ENCODE results near the gene ZNRF3.

Gene ZNRF3

DNA sequence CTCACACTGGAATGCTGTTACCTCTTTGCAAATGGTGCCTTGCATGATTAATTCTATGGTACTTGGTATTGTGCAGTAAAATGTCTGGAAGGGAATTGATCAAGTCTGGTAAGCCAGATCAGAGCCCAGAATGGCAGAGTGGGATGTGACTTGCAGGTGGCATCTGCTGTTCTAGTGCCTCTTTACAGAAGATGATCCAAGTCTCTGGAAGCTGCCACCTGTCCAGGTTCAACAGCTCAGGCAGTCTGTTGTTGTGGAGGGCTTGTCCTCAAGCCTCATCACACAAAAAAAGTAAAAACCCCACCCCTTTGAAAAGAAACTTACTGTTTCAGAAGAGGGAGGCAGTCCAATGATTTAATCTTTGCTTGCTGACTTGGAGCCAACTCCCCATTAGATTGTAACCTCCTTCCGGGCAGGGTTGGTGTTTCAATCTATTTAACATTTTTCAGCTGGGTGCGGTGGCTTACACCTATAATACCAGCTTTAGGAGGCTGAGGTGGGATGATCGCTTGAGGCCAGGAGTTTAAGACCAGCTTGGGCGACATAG lies 17.1 kb downstream of the ZNRF3 start:
- TF ChIP-seq, protein P1, sequence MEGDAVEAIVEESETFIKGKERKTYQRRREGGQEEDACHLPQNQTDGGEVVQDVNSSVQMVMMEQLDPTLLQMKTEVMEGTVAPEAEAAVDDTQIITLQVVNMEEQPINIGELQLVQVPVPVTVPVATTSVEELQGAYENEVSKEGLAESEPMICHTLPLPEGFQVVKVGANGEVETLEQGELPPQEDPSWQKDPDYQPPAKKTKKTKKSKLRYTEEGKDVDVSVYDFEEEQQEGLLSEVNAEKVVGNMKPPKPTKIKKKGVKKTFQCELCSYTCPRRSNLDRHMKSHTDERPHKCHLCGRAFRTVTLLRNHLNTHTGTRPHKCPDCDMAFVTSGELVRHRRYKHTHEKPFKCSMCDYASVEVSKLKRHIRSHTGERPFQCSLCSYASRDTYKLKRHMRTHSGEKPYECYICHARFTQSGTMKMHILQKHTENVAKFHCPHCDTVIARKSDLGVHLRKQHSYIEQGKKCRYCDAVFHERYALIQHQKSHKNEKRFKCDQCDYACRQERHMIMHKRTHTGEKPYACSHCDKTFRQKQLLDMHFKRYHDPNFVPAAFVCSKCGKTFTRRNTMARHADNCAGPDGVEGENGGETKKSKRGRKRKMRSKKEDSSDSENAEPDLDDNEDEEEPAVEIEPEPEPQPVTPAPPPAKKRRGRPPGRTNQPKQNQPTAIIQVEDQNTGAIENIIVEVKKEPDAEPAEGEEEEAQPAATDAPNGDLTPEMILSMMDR (conservative IDR thresholded peaks at IDR 0.05; ENCODE audit: low read depth, low read length) = no peak
- no peak for DNase-seq (ENCODE audit: low read depth)
- no peak overlapping the region for H3K4me3 ChIP-seq (ENCODE audit: low read length)

GRCh38 chr22:28902490-28902889 lies 19.1 kb downstream of the ZNRF3 start:
- no peak overlapping the region for H3K4me3 ChIP-seq (ENCODE audit: low read length)
- DNase-seq (ENCODE audit: low read depth) = no peak
- TF ChIP-seq, protein P1 (conservative IDR thresholded peaks at IDR 0.05; ENCODE audit: low read depth, low read length) = no peak

- TF ChIP-seq, protein P1 (conservative IDR thresholded peaks at IDR 0.05; ENCODE audit: low read depth, low read length) = no peak
- no peak for DNase-seq (ENCODE audit: low read depth)
Measured at GRCh38 chr22:28903080-28903479, 19.7 kb downstream of the ZNRF3 start.

DNA sequence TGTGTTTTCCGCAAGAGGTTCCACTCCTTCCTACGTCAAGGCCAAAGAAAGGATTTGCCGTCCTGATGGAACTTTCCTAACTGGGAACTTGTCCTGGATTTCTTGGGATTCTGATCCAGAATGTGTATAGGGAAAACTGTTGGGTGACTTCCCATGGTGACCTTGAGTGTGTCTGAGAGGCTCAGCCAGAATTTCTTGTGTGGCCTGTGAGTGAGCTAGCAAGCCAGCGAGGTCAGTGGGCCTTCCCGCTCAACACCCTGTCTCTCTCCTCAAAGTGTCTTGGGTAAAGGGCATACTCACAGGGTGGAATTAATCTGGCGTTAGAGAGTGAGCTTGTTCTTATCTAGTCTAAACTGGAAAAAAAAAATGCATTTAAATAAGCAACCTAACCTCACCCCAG lies 20.4 kb downstream of the ZNRF3 start:
- H3K4me3 ChIP-seq (ENCODE audit: low read length) = no peak overlapping the region
- no peak for DNase-seq (ENCODE audit: low read depth)
- TF ChIP-seq, protein P1 (conservative IDR thresholded peaks at IDR 0.05; ENCODE audit: low read depth, low read length) = no peak

More at GRCh38 chr22:28903080-28903479, 19.7 kb downstream of the ZNRF3 start:
- no peak overlapping the region for H3K4me3 ChIP-seq (ENCODE audit: low read length)

- H3K4me3 ChIP-seq (ENCODE audit: low read length) = peak overlapping the region; percentile 9
- peak; percentile 82 for DNase-seq (ENCODE audit: low read depth)
- TF ChIP-seq, protein P1 (conservative IDR thresholded peaks at IDR 0.05; ENCODE audit: low read depth, low read length) = no peak
Measured at GRCh38 chr22:28904211-28904896, 21.0 kb downstream of the ZNRF3 start.

- no peak overlapping the region for H3K4me3 ChIP-seq (ENCODE audit: low read length)
- DNase-seq (ENCODE audit: low read depth) = no peak
- TF ChIP-seq, protein P1 (conservative IDR thresholded peaks at IDR 0.05; ENCODE audit: low read depth, low read length) = no peak
Measured at GRCh38 chr22:28905256-28905832, 22.0 kb downstream of the ZNRF3 start.

- TF ChIP-seq, protein P1 (conservative IDR thresholded peaks at IDR 0.05; ENCODE audit: low read depth, low read length) = no peak
- H3K4me3 ChIP-seq (ENCODE audit: low read length) = no peak overlapping the region
Measured at GRCh38 chr22:28906312-28906711, 22.9 kb downstream of the ZNRF3 start.

More at GRCh38 chr22:28906312-28906711, 22.9 kb downstream of the ZNRF3 start:
- DNase-seq (ENCODE audit: low read depth) = no peak

All from retinal pigment epithelial cell (primary cell).